Neuronal stem cell (in vitro differentiated cells): ENCODE measurements around the gene RNGTT.
"Not testable (repeated sequence)": the region's sequence is repeated elsewhere in the genome, so short reads cannot be mapped to it uniquely, and the experiment has no call there.

Experiments
- DNase-seq: peaks from one replicate; pipeline ENCODE4 v3.0.0-alpha.2; 2013; ENCODE audit warnings: low spot score
- H2AFZ ChIP-seq: one replicate; pipeline ENCODE4 v1.6.1; 2013; ENCODE audit warnings: mild to moderate bottlenecking, low read length, inconsistent platforms
- H2AK5ac ChIP-seq: 2 replicates; pipeline ENCODE4 v1.6.1; 2013; ENCODE audit warnings: low read depth, mild to moderate bottlenecking, inconsistent platforms, low read length, moderate library complexity, mixed read lengths
- H2BK120ac ChIP-seq: 2 replicates; pipeline ENCODE4 v1.6.1; 2013; ENCODE audit warnings: low read depth, mild to moderate bottlenecking, inconsistent platforms, low read length, moderate library complexity, mixed read lengths
- H2BK12ac ChIP-seq: one replicate; pipeline ENCODE4 v1.6.1; 2013; ENCODE audit warnings: low read length, inconsistent platforms
- H2BK15ac ChIP-seq: 2 replicates; pipeline ENCODE4 v1.6.1; 2013; ENCODE audit warnings: mild to moderate bottlenecking, low read length, inconsistent platforms, mixed read lengths
- H2BK5ac ChIP-seq: one replicate; pipeline ENCODE4 v1.6.1; 2013; ENCODE audit warnings: inconsistent platforms, mild to moderate bottlenecking, low read length, moderate library complexity
- H3K14ac ChIP-seq: one replicate; pipeline ENCODE4 v1.6.1; 2013; ENCODE audit warnings: low read length, inconsistent platforms
- H3K18ac ChIP-seq: 2 replicates; pipeline ENCODE4 v1.6.1; 2013; ENCODE audit warnings: low read length, inconsistent platforms
- H3K23ac ChIP-seq: 2 replicates; pipeline ENCODE4 v1.6.1; 2013; ENCODE audit warnings: low read depth, mild to moderate bottlenecking, mixed read lengths, low read length, inconsistent platforms; ENCODE audit not compliant: poor library complexity
- H3K27ac ChIP-seq: replicated peaks from 3 replicates; pipeline ENCODE4 v1.5.1; 2013; ENCODE audit warnings: low read length, inconsistent platforms
- H3K27me3 ChIP-seq, 3 experiments: 2 replicates each; pipeline ENCODE4 v1.6.1; 2013; ENCODE audit warnings: low read length in 3 of 3, mild to moderate bottlenecking in 2 of 3, inconsistent platforms in 1 of 3, low read depth in 1 of 3, mixed read lengths in 1 of 3, moderate library complexity in 1 of 3; ENCODE audit not compliant: control insufficient read depth in 3 of 3, insufficient read depth in 3 of 3
- H3K36me3 ChIP-seq, 2 donors: replicated peaks in 1 of 2; 2 replicates each; pipeline ENCODE4 v1.6.1; 2013; ENCODE audit warnings: low read length in 2 of 2; ENCODE audit not compliant: control insufficient read depth in 2 of 2, insufficient read depth in 2 of 2
- H3K4ac ChIP-seq: 2 replicates; pipeline ENCODE4 v1.6.1; 2013; ENCODE audit warnings: inconsistent platforms, mild to moderate bottlenecking, low read length, moderate library complexity
- H3K4me1 ChIP-seq, 2 donors: 1 replicate in 1 of 2; 2 replicates in 1 of 2; pipeline ENCODE4 v1.6.1; 2013; ENCODE audit warnings: low read length in 2 of 2, low read depth in 1 of 2; ENCODE audit not compliant: control insufficient read depth in 2 of 2, insufficient read depth in 1 of 2
- H3K4me2 ChIP-seq: one replicate; pipeline ENCODE4 v1.6.1; 2013; ENCODE audit warnings: mild to moderate bottlenecking, low read length, inconsistent platforms; ENCODE audit not compliant: insufficient read depth, poor library complexity, severe bottlenecking
- H3K4me3 ChIP-seq, 2 donors: 2 replicates each; pipeline ENCODE4 v1.5.1; 2013; ENCODE audit warnings: low read length in 2 of 2, mild to moderate bottlenecking in 2 of 2, inconsistent platforms in 1 of 2, moderate library complexity in 1 of 2
- H3K79me1 ChIP-seq: one replicate; pipeline ENCODE4 v1.6.1; 2013; ENCODE audit warnings: low read depth, mild to moderate bottlenecking, inconsistent platforms, low read length, moderate library complexity
- H3K9ac ChIP-seq: one replicate; pipeline ENCODE4 v1.6.1; 2013; ENCODE audit warnings: mild to moderate bottlenecking, low read depth, low read length, inconsistent platforms; ENCODE audit not compliant: poor library complexity
- H3K9me3 ChIP-seq, 2 donors: replicated peaks in 1 of 2; 2 replicates each; pipeline versions ENCODE3 to v1.6.1; 2013; ENCODE audit warnings: low read length in 2 of 2, mild to moderate bottlenecking in 2 of 2, inconsistent platforms in 1 of 2, low read depth in 1 of 2, mixed read lengths in 1 of 2, moderate library complexity in 1 of 2; ENCODE audit not compliant: control insufficient read depth in 2 of 2, insufficient read depth in 1 of 2
- H4K8ac ChIP-seq: one replicate; pipeline ENCODE4 v1.6.1; 2013; ENCODE audit warnings: low read depth, mild to moderate bottlenecking, inconsistent platforms, low read length, moderate library complexity
- H4K91ac ChIP-seq: one replicate; pipeline ENCODE4 v1.6.1; 2013; ENCODE audit warnings: low read length, low read depth, mild to moderate bottlenecking, inconsistent platforms; ENCODE audit not compliant: poor library complexity
- WGBS, 2 donors: extraction: QIAGEN DNeasy Blood & Tissue Kit; methylation state at CpG; one replicate each; pipeline ENCODE4 v1.1.7; 2013; ENCODE audit warnings: missing lambda C conversion rate in 2 of 2, mixed read lengths in 1 of 2; ENCODE audit not compliant: insufficient read length in 2 of 2, insufficient replicate concordance in 1 of 2; ENCODE audit errors: extremely low coverage in 2 of 2; 5-methylcytosine and 5-hydroxymethylcytosine counted together

RNGTT gene

DNA sequence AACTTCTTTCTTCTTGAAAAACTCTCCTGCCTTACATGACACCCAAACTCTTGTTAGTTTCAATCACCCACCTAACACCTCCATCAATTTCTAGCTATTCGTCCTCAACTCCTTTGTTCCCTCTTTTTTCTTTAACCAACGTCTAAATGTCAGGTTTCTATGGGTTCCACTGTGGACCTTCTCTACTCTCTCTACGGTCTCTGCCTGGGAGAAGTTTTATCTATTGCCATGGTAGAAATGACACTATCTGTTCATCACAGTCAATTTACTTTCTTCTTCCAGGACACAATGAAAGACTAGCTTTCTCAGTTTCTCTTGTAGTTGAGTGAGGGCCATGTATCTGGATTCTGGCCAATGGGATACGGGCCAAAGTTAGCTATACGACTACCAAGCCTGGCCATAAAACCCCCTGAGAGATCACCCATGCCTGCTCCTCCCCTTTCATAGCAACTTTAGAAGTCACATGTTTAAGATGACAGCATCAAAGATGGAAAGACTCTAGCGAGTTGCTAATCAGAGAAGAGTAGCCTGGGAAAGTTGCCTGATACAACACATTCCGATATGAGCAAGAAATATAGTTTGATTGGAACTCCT is 17.9 kb downstream of the RNGTT start:
- H3K4me1 ChIP-seq = no peaks in the 10 kb centered on the region
- no peak overlapping the region for H4K91ac ChIP-seq
- 100% methylated on average over 1 of the region's 7 CpGs; no CpG with 5 or more reads in 1 of the 2 donors for WGBS, 2 donors
- no peak for DNase-seq
- H2BK120ac ChIP-seq = no peak overlapping the region
- H2BK15ac ChIP-seq = no peak overlapping the region
- H3K14ac ChIP-seq = no peak overlapping the region
- no peak overlapping the region for H2AFZ ChIP-seq
- no peak overlapping the region for H4K8ac ChIP-seq
- no peak overlapping the region for H3K23ac ChIP-seq
- H2BK5ac ChIP-seq = no peak overlapping the region
- H3K18ac ChIP-seq = no peak overlapping the region
- H3K79me1 ChIP-seq = peaks cover 5% of the 10 kb centered on the region
- H3K4ac ChIP-seq = no peak overlapping the region
- H3K4me2 ChIP-seq = no peak overlapping the region
- no peak overlapping the region for H3K27ac ChIP-seq
- H3K9ac ChIP-seq = no peak overlapping the region
- H3K4me3 ChIP-seq = no peak overlapping the region
- no peaks in the 10 kb centered on the region for H3K27me3 ChIP-seq
- H2AK5ac ChIP-seq = no peak overlapping the region
- peaks cover 2 to 33% of the 10 kb centered on the region in 2 donors for H3K9me3 ChIP-seq
- H3K36me3 ChIP-seq = peaks cover 5 to 9% of the 10 kb centered on the region in 2 donors
- H2BK12ac ChIP-seq = no peak overlapping the region

DNA sequence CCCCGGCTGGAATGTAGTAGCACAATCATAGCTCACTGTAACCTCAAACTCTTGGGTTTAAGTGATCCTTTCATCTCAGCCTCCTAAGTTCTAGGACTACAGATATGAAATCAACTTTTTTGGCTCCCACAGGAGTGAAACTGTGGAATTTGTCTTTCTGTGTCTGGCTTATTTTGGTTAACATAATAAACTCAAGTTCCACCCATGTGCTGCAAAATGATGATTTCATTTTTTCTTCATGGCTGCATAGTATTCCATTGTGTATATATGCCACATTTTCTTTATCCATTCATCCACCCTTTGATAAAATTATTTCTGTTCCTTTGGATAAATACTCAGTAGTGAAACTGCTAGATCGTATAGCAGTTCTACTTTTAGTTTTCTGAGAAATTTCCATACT is 29.9 kb downstream of the RNGTT start:
- H4K91ac ChIP-seq = no peak overlapping the region
- no peak overlapping the region for H3K23ac ChIP-seq
- H2BK12ac ChIP-seq = no peak overlapping the region
- H3K14ac ChIP-seq = no peak overlapping the region
- no peaks in the 10 kb centered on the region for H3K4me1 ChIP-seq
- H3K18ac ChIP-seq = no peak overlapping the region
- H3K9ac ChIP-seq = no peak overlapping the region
- H3K4ac ChIP-seq = no peak overlapping the region
- no peak overlapping the region for H2BK15ac ChIP-seq
- no CpG with 5 or more reads among the region's 2 CpGs for WGBS, 2 donors
- no peak for DNase-seq
- H3K36me3 ChIP-seq = peaks cover 3 to 94% of the 10 kb centered on the region in 2 donors
- no peak overlapping the region for H3K4me3 ChIP-seq
- no peak overlapping the region for H3K27ac ChIP-seq
- no peak overlapping the region for H3K4me2 ChIP-seq
- no peak overlapping the region for H4K8ac ChIP-seq
- no peaks in the 10 kb centered on the region for H3K79me1 ChIP-seq
- H2BK5ac ChIP-seq = no peak overlapping the region
- no peaks in the 10 kb centered on the region for H3K27me3 ChIP-seq
- no peak overlapping the region for H2AK5ac ChIP-seq
- no peak overlapping the region for H2BK120ac ChIP-seq
- H2AFZ ChIP-seq = no peak overlapping the region
- peaks cover 6 to 38% of the 10 kb centered on the region in 2 donors for H3K9me3 ChIP-seq

DNA sequence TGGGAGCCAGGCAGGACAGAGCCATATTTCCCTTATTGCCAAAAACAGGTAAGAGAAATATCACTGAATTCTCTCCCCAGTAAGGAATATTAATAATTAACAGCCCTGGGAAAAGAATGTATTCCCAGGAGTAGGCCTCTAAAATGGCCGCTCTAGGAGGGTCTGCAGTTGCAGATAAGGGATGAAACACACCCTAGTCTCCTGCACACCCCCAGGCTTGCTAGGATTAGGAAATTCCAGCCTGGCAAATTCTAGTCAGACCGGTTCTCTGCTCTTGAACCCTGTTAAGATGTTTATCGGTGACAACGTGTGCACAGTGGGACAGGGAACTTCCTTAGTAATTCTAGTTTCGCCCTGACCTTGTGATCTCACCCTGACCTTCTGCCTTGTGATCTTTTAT is 31.4 kb downstream of the RNGTT start:
- H3K27me3 ChIP-seq, H3K18ac ChIP-seq, H2BK12ac ChIP-seq, H3K79me1 ChIP-seq, H2BK15ac ChIP-seq, DNase-seq, H3K4me1 ChIP-seq, H3K4me3 ChIP-seq, H4K8ac ChIP-seq, H3K23ac ChIP-seq, H4K91ac ChIP-seq, H3K27ac ChIP-seq, H3K4me2 ChIP-seq, H2BK120ac ChIP-seq, H3K9ac ChIP-seq, H3K14ac ChIP-seq, H3K4ac ChIP-seq, H2BK5ac ChIP-seq, H2AK5ac ChIP-seq, H2AFZ ChIP-seq: not testable (repeated sequence)
- no CpG with 5 or more reads among the region's 5 CpGs for WGBS, 2 donors
- Histone ChIP-seq H3K9me3 (peaks cover 6 to 32% of the 10 kb centered on the region in 2 donors), H3K36me3 (peaks cover 3 to 89% of the 10 kb centered on the region in 2 donors)

DNA sequence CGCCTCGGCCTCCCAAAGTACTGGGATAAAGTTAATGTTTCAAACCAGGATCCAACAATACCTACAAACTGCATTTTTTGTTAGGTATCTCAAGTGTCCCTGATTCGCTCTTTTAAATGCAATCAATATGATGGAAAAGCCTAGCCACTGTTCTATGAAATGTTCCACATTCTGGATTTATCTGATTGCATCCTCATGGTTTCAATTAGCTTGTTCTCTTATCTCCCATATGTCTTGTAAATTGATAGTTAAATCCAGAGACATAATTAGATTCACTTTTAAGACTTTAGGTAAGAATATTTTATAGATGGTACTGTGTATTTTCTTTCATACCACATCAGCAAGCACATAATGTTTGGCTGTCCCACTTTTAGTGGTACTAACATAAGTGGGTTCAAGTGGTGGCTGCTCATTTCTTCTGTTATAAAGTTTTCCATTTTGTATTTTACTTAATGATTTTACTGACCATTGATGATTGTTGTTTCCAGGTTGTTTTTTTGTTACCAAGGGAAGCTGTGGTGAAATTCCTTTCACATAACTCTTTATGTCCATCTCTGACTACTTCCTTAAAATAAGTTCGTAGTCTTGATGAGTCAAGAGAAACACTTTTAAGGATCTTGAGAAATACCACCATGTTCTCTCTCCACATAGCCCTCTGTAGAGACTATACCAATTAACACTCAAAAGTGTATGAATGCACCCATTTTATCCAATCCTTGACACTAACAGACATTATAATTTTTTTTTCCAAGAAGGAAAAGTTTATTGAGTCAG is 40.5 kb downstream of the RNGTT start:
- Histone ChIP-seq H3K23ac (no peak overlapping the region), H3K36me3 (peaks cover 2 to 43% of the 10 kb centered on the region in 2 donors), H2BK15ac (no peak overlapping the region), H2AFZ (no peak overlapping the region), H2BK120ac (no peak overlapping the region), H2AK5ac (no peak overlapping the region), H3K9me3 (no peaks in the 10 kb centered on the region), H3K14ac (no peak overlapping the region), H3K4me1 (no peaks in the 10 kb centered on the region), H3K79me1 (no peaks in the 10 kb centered on the region), H4K8ac (no peak overlapping the region), H3K27me3 (no peaks in the 10 kb centered on the region), H2BK12ac (no peak overlapping the region), H4K91ac (no peak overlapping the region), H3K18ac (no peak overlapping the region), H2BK5ac (no peak overlapping the region), H3K9ac (no peak overlapping the region), H3K27ac (no peak overlapping the region), H3K4me3 (no peak overlapping the region), H3K4ac (no peak overlapping the region), H3K4me2 (no peak overlapping the region)
- WGBS, 2 donors = no CpG with 5 or more reads among the region's 4 CpGs
- DNase-seq = no peak
